Measurements from ENCODE around the gene RNU6-1.

The RNU6-1 gene

DNA sequence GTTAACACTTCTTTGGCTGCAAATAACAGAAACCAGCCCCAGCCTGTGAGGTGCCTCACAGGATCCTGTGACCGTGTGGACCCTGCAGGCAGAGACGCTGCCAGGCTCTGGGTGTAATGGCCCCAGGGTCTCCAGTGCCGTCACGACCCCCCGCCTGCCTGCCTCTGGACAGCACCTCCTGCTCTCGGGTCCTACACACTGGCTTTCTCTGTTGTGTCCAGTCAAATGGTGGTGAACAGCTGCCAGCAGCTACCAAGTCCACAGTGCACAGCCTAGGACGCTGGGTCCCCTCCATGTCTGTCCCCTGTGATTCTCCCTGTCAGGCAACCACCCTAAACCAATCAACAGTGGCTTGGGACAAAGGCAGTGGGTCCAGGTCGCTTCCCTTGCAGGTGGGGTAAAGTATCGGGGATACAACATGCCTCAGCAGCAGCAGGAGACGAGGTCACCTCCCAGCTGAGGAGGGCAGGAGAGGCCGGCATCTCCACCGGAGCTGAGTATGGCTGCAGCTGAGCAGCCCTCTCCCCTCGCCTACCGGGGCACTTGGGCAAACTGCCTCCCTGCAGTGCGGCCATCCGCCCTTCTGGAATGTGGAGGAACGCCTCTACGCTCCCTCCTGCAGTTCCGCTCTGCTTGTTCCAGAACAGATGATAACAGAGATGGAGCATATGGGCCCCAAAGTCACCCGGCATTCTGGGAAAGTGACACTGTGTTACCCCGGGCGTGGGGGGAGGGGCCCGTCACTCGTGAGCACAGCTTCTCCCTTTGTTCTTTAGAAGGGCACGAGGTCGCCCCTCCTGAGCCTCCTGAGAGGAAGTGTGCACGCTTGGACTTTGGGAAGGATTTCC, 35.6 kb downstream of the RNU6-1 start:
- no peaks in the 10 kb centered on the region for H3K36me3 ChIP-seq (ENCODE audit: control insufficient read depth, insufficient read depth, low read length)
- no peak overlapping the region for H3K4me3 ChIP-seq (replicated peaks; ENCODE audit: low read depth, low read length)
- H3K27me3 ChIP-seq (replicated peaks; ENCODE audit: control insufficient read depth, insufficient read depth, low read length) = no peaks in the 10 kb centered on the region
- no peak for DNase-seq (ENCODE audit: extremely low read depth, insufficient read length)
- TF ChIP-seq, protein P1, sequence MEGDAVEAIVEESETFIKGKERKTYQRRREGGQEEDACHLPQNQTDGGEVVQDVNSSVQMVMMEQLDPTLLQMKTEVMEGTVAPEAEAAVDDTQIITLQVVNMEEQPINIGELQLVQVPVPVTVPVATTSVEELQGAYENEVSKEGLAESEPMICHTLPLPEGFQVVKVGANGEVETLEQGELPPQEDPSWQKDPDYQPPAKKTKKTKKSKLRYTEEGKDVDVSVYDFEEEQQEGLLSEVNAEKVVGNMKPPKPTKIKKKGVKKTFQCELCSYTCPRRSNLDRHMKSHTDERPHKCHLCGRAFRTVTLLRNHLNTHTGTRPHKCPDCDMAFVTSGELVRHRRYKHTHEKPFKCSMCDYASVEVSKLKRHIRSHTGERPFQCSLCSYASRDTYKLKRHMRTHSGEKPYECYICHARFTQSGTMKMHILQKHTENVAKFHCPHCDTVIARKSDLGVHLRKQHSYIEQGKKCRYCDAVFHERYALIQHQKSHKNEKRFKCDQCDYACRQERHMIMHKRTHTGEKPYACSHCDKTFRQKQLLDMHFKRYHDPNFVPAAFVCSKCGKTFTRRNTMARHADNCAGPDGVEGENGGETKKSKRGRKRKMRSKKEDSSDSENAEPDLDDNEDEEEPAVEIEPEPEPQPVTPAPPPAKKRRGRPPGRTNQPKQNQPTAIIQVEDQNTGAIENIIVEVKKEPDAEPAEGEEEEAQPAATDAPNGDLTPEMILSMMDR (IDR thresholded peaks at IDR 0.05; ENCODE audit: insufficient read depth, low read length, poor library complexity, severe bottlenecking) = no peak

DNA sequence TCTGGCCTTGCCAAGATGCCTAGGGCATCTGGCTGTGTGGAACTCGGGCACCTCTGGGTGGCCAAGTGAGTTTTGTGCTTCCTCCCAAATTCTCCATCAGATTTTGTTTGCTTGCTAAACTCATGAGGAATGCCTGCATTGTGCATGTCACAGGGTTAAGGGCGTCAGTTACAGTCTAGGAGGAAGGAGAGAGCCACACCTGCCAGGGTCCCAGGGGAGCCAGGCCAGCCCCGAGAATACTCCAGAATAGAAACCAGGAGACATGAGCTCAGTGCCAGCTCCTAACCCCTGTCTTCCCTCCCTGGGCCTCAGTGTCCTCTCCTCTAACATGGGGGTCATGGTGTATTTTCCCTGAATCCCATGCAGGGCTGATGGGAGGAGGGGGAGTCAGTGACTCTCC, 36.5 kb downstream of the RNU6-1 start:
- Histone ChIP-seq H3K36me3 (ENCODE audit: control insufficient read depth, insufficient read depth, low read length) (no peaks in the 10 kb centered on the region), H3K4me3 (replicated peaks; ENCODE audit: low read depth, low read length) (no peak overlapping the region), H3K27me3 (replicated peaks; ENCODE audit: control insufficient read depth, insufficient read depth, low read length) (no peaks in the 10 kb centered on the region)
- TF ChIP-seq, protein P1 (IDR thresholded peaks at IDR 0.05; ENCODE audit: insufficient read depth, low read length, poor library complexity, severe bottlenecking) = no peak
- DNase-seq (ENCODE audit: extremely low read depth, insufficient read length) = no peak

DNA sequence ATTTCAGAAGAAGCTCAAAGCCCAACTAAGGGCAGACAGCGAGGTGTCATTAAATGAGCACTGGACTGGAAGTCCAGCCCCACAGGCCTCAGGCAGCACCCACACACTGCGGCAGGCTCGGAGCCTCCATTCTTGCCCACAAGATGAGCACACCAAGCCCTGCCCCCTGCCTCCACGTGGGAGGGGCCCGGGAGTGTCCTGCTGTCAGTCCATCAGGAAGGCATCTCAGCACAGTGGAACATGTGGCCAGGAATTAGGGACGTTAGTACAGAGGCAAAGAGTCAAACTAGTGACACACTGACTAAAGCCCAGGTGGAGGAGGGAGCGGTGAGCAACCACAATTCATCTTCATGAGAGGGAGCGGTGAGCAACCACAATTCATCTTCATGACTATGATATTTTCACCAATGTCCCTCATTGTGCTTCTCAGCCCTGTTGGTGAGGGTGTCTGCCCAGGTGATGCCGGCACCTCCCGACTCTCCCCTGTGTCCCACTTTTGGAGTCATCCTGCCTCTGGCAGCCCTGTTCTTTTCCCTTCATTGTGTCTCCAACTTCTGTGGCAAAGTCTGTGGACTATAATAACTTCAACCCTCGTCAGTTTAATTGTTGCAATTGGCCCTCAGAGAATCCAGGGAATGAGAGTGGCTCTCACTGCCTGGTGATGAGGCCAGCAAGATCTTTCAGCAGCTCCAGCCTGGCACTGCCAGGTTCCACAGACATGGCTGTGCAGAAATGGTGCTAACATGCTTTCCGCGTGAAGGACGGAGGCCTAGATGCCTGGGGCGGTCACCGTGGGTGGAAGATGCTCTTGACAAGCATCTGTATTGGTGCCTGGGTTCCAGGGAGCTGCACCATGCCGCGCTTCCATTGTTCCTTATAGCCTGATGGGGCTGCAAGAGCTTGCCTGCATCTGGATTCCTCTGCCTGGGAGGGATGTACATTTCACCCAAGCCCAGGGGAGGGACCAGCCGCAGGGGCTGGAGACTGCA, 37.6 kb downstream of the RNU6-1 start:
- no peak for DNase-seq (ENCODE audit: extremely low read depth, insufficient read length)
- TF ChIP-seq, protein P1 (IDR thresholded peaks at IDR 0.05; ENCODE audit: insufficient read depth, low read length, poor library complexity, severe bottlenecking) = no peak
- no peaks in the 10 kb centered on the region for H3K36me3 ChIP-seq (ENCODE audit: control insufficient read depth, insufficient read depth, low read length)
- H3K27me3 ChIP-seq (replicated peaks; ENCODE audit: control insufficient read depth, insufficient read depth, low read length) = no peaks in the 10 kb centered on the region
- no peak overlapping the region for H3K4me3 ChIP-seq (replicated peaks; ENCODE audit: low read depth, low read length)

DNA sequence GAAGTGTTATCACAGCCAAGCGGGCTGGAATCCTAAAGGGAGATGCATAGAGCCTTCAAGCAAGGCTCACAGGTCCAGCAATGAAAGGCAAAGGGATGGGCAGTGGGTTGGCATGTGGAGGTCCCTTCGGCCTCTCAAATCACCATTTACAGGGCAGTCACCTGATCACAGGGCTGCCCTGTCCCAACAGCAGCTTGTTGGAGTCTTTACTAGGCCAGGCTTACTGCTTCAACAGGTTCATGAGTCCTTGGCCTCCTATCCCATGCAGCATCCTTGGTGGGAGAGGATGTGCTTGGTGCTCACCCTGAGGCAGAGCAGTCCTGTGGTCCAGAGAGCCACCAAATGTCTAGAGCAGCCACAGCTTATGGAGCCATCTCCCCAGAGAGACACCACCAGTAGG, 38.7 kb downstream of the RNU6-1 start:
- no peaks in the 10 kb centered on the region; the same call in 1 of the 2 replicates for H3K36me3 ChIP-seq (ENCODE audit: control insufficient read depth, insufficient read depth, low read length)

DNA sequence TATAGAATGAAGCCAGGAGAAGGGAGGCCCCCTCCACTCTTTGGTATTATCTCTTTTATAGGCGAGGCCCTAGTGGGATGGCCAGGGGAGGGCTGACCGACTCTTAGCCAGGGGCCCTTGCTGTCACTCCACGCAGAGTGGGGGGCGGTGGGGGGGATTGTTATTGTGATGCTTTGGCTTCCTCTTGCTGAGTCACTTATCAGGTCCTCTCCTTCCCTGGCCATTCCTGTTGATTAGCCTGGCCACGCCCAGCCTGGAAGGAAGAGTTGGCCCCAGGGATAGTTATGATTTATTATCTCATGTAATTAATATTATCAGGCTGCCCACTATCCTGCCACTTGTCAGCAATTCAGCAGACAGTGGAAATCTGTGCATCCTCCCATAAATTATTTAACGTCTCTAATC, 40.0 kb downstream of the RNU6-1 start:
- TF ChIP-seq, protein P1 (IDR thresholded peaks at IDR 0.05; ENCODE audit: insufficient read depth, low read length, poor library complexity, severe bottlenecking) = no peak
- no peak overlapping the region for H3K4me3 ChIP-seq (replicated peaks; ENCODE audit: low read depth, low read length)
- H3K36me3 ChIP-seq (ENCODE audit: control insufficient read depth, insufficient read depth, low read length) = no peaks in the 10 kb centered on the region; the same call in 1 of the 2 replicates
- no peak for DNase-seq (ENCODE audit: extremely low read depth, insufficient read length)
- H3K27me3 ChIP-seq (replicated peaks; ENCODE audit: control insufficient read depth, insufficient read depth, low read length) = no peaks in the 10 kb centered on the region

More for the DNA sequence above, 38.7 kb downstream of the RNU6-1 start:
- TF ChIP-seq, protein P1 (IDR thresholded peaks at IDR 0.05; ENCODE audit: insufficient read depth, low read length, poor library complexity, severe bottlenecking) = no peak
- DNase-seq (ENCODE audit: extremely low read depth, insufficient read length) = no peak
- Histone ChIP-seq H3K4me3 (replicated peaks; ENCODE audit: low read depth, low read length) (no peak overlapping the region), H3K27me3 (replicated peaks; ENCODE audit: control insufficient read depth, insufficient read depth, low read length) (no peaks in the 10 kb centered on the region)

Measured in GM06990 (cell line).